ENCODE measurements around the gene SLC41A1. TPM values are rescaled to one million over a fixed set of nuclear protein-coding genes. Genes with fewer than 3 reads are reported as not detected.
"Not testable (repeated sequence)": the region's sequence is repeated elsewhere in the genome, so short reads cannot be mapped to it uniquely, and the experiment has no call there.

SLC41A1 gene
- total RNA-seq: 10 to 100 TPM; 31.1 to 64.4 TPM

- DNase-seq (ENCODE audit: low spot score in 2 of 2) (peak; percentile 79 to 91), ATAC-seq (peak; percentile 94 to 97)
- H3K36me3 Mint-ChIP-seq: peaks cover 22 to 33% of the 10 kb centered on the region in 2 donors
- H3K27ac Mint-ChIP-seq: peak within 1 kb of the TSS; percentile 88 to 94
- H3K9me3 Mint-ChIP-seq: no peaks in the 10 kb centered on the region
Measured at GRCh38 chr1:205812878-205813754, at the start of gene SLC41A1. TSS of gene SLC41A1 (minus strand) at chr1:205813198. CDS start at chr1:205810441, 2,757 bp downstream.

- no peaks in the 10 kb centered on the region for H3K9me3 Mint-ChIP-seq
- H3K36me3 Mint-ChIP-seq: no peaks in the 10 kb centered on the region
- DNase-seq (ENCODE audit: low spot score in 2 of 2) (no peak), ATAC-seq (no peak)
- no peak overlapping the region for H3K27ac Mint-ChIP-seq
Measured at GRCh38 chr1:205861540-205861939, 48.5 kb upstream of the SLC41A1 start.

GRCh38 chr1:205858141-205858961 is 45.4 kb upstream of the SLC41A1 start:
- Mint-ChIP-seq H3K27ac (no peak overlapping the region), H3K9me3 (peaks cover 7 to 9% of the 10 kb centered on the region in 2 donors), H3K36me3 (peaks cover 0 to 9% of the 10 kb centered on the region in 2 donors)
- no peak for DNase-seq (ENCODE audit: low spot score in 2 of 2)
- ATAC-seq: no peak

GRCh38 chr1:205857501-205857900 is 44.5 kb upstream of the SLC41A1 start:
- not testable (repeated sequence) for H3K36me3 Mint-ChIP-seq; H3K9me3 Mint-ChIP-seq; DNase-seq (ENCODE audit: low spot score in 2 of 2); ATAC-seq; H3K27ac Mint-ChIP-seq

- ATAC-seq (no peak), DNase-seq (ENCODE audit: low spot score in 2 of 2) (no peak)
- H3K27ac Mint-ChIP-seq: no peak overlapping the region
- H3K9me3 Mint-ChIP-seq: peaks cover 12 to 13% of the 10 kb centered on the region in 2 donors
- H3K36me3 Mint-ChIP-seq: peaks cover 0 to 14% of the 10 kb centered on the region in 2 donors
Measured at GRCh38 chr1:205856433-205856832, 43.4 kb upstream of the SLC41A1 start.

GRCh38 chr1:205852969-205853368 is 40.0 kb upstream of the SLC41A1 start:
- Mint-ChIP-seq H3K36me3 (peaks cover 0 to 14% of the 10 kb centered on the region in 2 donors), H3K9me3 (peaks cover 12 to 13% of the 10 kb centered on the region in 2 donors), H3K27ac (no peak overlapping the region)
- ATAC-seq (no peak), DNase-seq (ENCODE audit: low spot score in 2 of 2) (no peak)

- Mint-ChIP-seq H3K27ac (no peak overlapping the region), H3K36me3 (peaks cover 0 to 14% of the 10 kb centered on the region in 2 donors), H3K9me3 (peaks cover 12 to 13% of the 10 kb centered on the region in 2 donors)
- DNase-seq (ENCODE audit: low spot score in 2 of 2) (no peak), ATAC-seq (no peak)
Measured at GRCh38 chr1:205851993-205852392, 39.0 kb upstream of the SLC41A1 start.

- peak; percentile 83 for DNase-seq (ENCODE audit: low spot score in 2 of 2)
- peak within 1 kb of the TSS; percentile 47 to 53 for H3K27ac Mint-ChIP-seq
- peak; percentile 97 to 99 for ATAC-seq
- H3K9me3 Mint-ChIP-seq: peaks cover 4 to 5% of the 10 kb centered on the region in 2 donors
- peaks cover 0 to 5% of the 10 kb centered on the region in 2 donors for H3K36me3 Mint-ChIP-seq
Measured at GRCh38 chr1:205849619-205850355, 36.8 kb upstream of the SLC41A1 start, which contains the start of gene PM20D1. TSS of gene PM20D1 (minus strand) at chr1:205850132. CDS start at chr1:205850072, 60 bp downstream.

- Mint-ChIP-seq H3K9me3 (no peaks in the 10 kb centered on the region), H3K36me3 (no peaks in the 10 kb centered on the region), H3K27ac (no peak overlapping the region)
- DNase-seq (ENCODE audit: low spot score in 2 of 2): no peak
- ATAC-seq: no peak
Measured at GRCh38 chr1:205843036-205843859, 30.2 kb upstream of the SLC41A1 start.

- no peak for ATAC-seq
- no peak for DNase-seq (ENCODE audit: low spot score in 2 of 2)
- no peak overlapping the region for H3K27ac Mint-ChIP-seq
- no peaks in the 10 kb centered on the region for H3K9me3 Mint-ChIP-seq
- H3K36me3 Mint-ChIP-seq: no peaks in the 10 kb centered on the region
Measured at GRCh38 chr1:205842229-205842628, 29.2 kb upstream of the SLC41A1 start.

- ATAC-seq: no peak
- H3K36me3 Mint-ChIP-seq: no peaks in the 10 kb centered on the region
- no peak overlapping the region for H3K27ac Mint-ChIP-seq
- no peak for DNase-seq (ENCODE audit: low spot score in 2 of 2)
- no peaks in the 10 kb centered on the region for H3K9me3 Mint-ChIP-seq
Measured at GRCh38 chr1:205840146-205840923, 27.3 kb upstream of the SLC41A1 start.

- ATAC-seq (no peak), DNase-seq (ENCODE audit: low spot score in 2 of 2) (no peak)
- Mint-ChIP-seq H3K27ac (no peak overlapping the region), H3K36me3 (no peaks in the 10 kb centered on the region), H3K9me3 (no peaks in the 10 kb centered on the region)
Measured at GRCh38 chr1:205837382-205837970, 24.5 kb upstream of the SLC41A1 start.

GRCh38 chr1:205834751-205835150 is 21.8 kb upstream of the SLC41A1 start:
- H3K9me3 Mint-ChIP-seq: no peaks in the 10 kb centered on the region
- no peak overlapping the region for H3K27ac Mint-ChIP-seq
- ATAC-seq: no peak
- no peak for DNase-seq (ENCODE audit: low spot score in 2 of 2)
- no peaks in the 10 kb centered on the region for H3K36me3 Mint-ChIP-seq

- H3K27ac Mint-ChIP-seq: no peak overlapping the region
- no peaks in the 10 kb centered on the region for H3K36me3 Mint-ChIP-seq
- DNase-seq (ENCODE audit: low spot score in 2 of 2) (no peak), ATAC-seq (no peak)
- H3K9me3 Mint-ChIP-seq: no peaks in the 10 kb centered on the region
Measured at GRCh38 chr1:205832326-205832751, 19.3 kb upstream of the SLC41A1 start.

GRCh38 chr1:205827623-205828022 is 14.6 kb upstream of the SLC41A1 start:
- no peak overlapping the region for H3K27ac Mint-ChIP-seq

More at GRCh38 chr1:205827623-205828022, 14.6 kb upstream of the SLC41A1 start:
- ATAC-seq: no peak
- H3K9me3 Mint-ChIP-seq: peaks cover 0 to 5% of the 10 kb centered on the region in 2 donors
- H3K36me3 Mint-ChIP-seq: peaks cover 0 to 6% of the 10 kb centered on the region in 2 donors
- no peak for DNase-seq (ENCODE audit: low spot score in 2 of 2)

All from activated naive CD4-positive, alpha-beta T cell treated with anti-CD3 and anti-CD28 coated beads, Interleukin-2, amount 50 U/mL, for 72 hours (primary cell).